ENCODE data around the gene NME1.

DNA sequence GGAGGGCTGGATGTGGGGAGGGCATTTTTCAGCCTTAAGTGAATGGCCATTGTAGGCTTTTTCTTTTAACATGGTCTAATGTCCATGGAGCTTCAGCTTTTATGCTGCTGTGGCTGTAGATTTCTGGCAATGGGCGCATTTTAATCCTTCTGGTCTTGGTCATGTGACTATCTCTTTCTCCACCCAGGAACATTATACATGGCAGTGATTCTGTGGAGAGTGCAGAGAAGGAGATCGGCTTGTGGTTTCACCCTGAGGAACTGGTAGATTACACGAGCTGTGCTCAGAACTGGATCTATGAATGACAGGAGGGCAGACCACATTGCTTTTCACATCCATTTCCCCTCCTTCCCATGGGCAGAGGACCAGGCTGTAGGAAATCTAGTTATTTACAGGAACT lies 8.2 kb downstream of the NME1 start:
- TF ChIP-seq, protein P1, sequence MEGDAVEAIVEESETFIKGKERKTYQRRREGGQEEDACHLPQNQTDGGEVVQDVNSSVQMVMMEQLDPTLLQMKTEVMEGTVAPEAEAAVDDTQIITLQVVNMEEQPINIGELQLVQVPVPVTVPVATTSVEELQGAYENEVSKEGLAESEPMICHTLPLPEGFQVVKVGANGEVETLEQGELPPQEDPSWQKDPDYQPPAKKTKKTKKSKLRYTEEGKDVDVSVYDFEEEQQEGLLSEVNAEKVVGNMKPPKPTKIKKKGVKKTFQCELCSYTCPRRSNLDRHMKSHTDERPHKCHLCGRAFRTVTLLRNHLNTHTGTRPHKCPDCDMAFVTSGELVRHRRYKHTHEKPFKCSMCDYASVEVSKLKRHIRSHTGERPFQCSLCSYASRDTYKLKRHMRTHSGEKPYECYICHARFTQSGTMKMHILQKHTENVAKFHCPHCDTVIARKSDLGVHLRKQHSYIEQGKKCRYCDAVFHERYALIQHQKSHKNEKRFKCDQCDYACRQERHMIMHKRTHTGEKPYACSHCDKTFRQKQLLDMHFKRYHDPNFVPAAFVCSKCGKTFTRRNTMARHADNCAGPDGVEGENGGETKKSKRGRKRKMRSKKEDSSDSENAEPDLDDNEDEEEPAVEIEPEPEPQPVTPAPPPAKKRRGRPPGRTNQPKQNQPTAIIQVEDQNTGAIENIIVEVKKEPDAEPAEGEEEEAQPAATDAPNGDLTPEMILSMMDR (IDR thresholded peaks at IDR 0.05) = no peak
- no peak for TF ChIP-seq POLR2A (IDR thresholded peaks at IDR 0.05)
